PC-3 (cell line): ENCODE results near the gene SDK1.

Experiments
- EZH2 ChIP-seq: fragments of 300-600 bp; sonication (generic); IDR thresholded peaks from one replicate; pipeline ENCODE4 v1.6.1; 2017; ENCODE audit warnings: antibody characterized with exemption, mild to moderate bottlenecking, low read length; ENCODE audit not compliant: unreplicated experiment
- TF ChIP-seq, protein P1 (sequence below): fragments of 300-600 bp; sonication (generic); conservative IDR thresholded peaks from 2 replicates; pipeline ENCODE4 v1.5.1; 2017; ENCODE audit warnings: antibody characterized with exemption, low read depth, mild to moderate bottlenecking, low read length

DNA sequence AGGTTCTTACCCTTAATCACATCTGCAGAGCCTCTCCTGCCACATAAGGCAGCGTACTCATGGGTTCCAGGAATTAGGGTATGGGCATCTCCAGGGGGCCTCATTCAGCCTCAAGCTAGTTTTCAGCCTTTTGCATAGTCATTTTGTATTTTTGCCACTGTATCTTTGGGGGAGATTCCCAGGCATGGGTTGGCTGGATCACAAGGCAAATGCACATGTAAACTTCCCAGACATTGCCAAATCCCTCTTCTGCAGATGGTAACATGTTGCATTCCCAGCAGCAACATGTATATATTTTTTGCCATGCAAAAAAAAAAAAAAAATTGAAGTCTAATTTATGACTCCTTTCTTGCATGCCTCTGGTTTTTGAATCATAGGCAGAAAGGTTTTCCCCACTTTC is 785.7 kb downstream of the SDK1 start:
- TF ChIP-seq, protein P1, sequence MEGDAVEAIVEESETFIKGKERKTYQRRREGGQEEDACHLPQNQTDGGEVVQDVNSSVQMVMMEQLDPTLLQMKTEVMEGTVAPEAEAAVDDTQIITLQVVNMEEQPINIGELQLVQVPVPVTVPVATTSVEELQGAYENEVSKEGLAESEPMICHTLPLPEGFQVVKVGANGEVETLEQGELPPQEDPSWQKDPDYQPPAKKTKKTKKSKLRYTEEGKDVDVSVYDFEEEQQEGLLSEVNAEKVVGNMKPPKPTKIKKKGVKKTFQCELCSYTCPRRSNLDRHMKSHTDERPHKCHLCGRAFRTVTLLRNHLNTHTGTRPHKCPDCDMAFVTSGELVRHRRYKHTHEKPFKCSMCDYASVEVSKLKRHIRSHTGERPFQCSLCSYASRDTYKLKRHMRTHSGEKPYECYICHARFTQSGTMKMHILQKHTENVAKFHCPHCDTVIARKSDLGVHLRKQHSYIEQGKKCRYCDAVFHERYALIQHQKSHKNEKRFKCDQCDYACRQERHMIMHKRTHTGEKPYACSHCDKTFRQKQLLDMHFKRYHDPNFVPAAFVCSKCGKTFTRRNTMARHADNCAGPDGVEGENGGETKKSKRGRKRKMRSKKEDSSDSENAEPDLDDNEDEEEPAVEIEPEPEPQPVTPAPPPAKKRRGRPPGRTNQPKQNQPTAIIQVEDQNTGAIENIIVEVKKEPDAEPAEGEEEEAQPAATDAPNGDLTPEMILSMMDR, result no peak
- no peak for TF ChIP-seq EZH2
